Cardiac septum (tissue), 1 donor: ENCODE measurements around the gene ABCB7. TPM values are rescaled to one million over a fixed set of nuclear protein-coding genes. Genes with fewer than 3 reads are reported as not detected.
"Not testable (repeated sequence)": the region's sequence is repeated elsewhere in the genome, so short reads cannot be mapped to it uniquely, and the experiment has no call there.

Source experiments
- DNase-seq: peaks from one replicate; pipeline ENCODE4 v3.0.0-alpha.2; 2020; ENCODE audit warnings: low spot score
- intact Hi-C: fragments of 100-400 bp; cut with DNase I; formaldehyde crosslinking; loops from one replicate; pipeline ENCODE4 v1.14.0; 2022
- long read RNA-seq: library from polyadenylated mRNA; unstranded; transcript quantifications from one replicate; pipeline ENCODE4 v2.0.0, GENCODE V29; 2021
- total RNA-seq: library from RNA; stranded (reverse); fragmentation: NEBNext Ultra II Directional; extraction: Animal tissue kit (Norgen Biotek cat#: 25700); gene quantifications from one replicate; pipeline ENCODE4 v1.2.1, GENCODE V29; 2021
- donor health status: DM: no; HTN: no; CAD: no.

Gene ABCB7
- total RNA-seq, result 26.3 TPM
- long read RNA-seq, full-length matches to known transcripts, result 32 of 41 reads
- long read RNA-seq, partial matches to known transcripts, result 7 of 41 reads
- long read RNA-seq, other reads (novel, unspliced or antisense), result 2 of 41 reads

- intact Hi-C loops, result loop anchor here (5.0 kb wide), 1 partner anchor 116 kb away; the partner anchor contains the start of gene UPRT
- peak; percentile 85 for DNase-seq
Observed at GRCh38 chrX:75155827-75156525, at the start of gene ABCB7. Gene ABCB7 (minus strand): TSS chrX:75156283. CDS start chrX:75156272, 11 bp downstream.

- DNase-seq, intact Hi-C loops: not testable (repeated sequence)
Observed at GRCh38 chrX:75188415-75189206, 32.5 kb upstream of the ABCB7 start.

GRCh38 chrX:75181721-75182120 lies 25.6 kb upstream of the ABCB7 start:
- intact Hi-C loops, result no loop called here
- no peak for DNase-seq

GRCh38 chrX:75179536-75180293 lies 23.6 kb upstream of the ABCB7 start:
- intact Hi-C loops, DNase-seq: not testable (repeated sequence)

- DNase-seq, intact Hi-C loops: not testable (repeated sequence)
Observed at GRCh38 chrX:75172257-75172890, 16.3 kb upstream of the ABCB7 start.

GRCh38 chrX:75158054-75158453 lies 2.0 kb upstream of the ABCB7 start:
- no peak for DNase-seq
- intact Hi-C loops, result loop anchor here (5.0 kb wide), 1 partner anchor 114 kb away; the partner anchor contains the start of gene UPRT

- DNase-seq, result no peak
- intact Hi-C loops, result loop anchor here (5.0 kb wide), 1 partner anchor 116 kb away; the partner anchor contains the start of gene UPRT
Observed at GRCh38 chrX:75156531-75156945, 455 bp upstream of the ABCB7 start.

GRCh38 chrX:75155447-75155826 lies 646 bp downstream of the ABCB7 start:
- no peak for DNase-seq
- intact Hi-C loops, result loop anchor here (5.0 kb wide), 1 partner anchor 117 kb away; the partner anchor contains the start of gene UPRT

- no peak for DNase-seq
- intact Hi-C loops, result loop anchor here (5.0 kb wide), 1 partner anchor 117 kb away; the partner anchor contains the start of gene UPRT
Observed at GRCh38 chrX:75154871-75155270, 1.2 kb downstream of the ABCB7 start.

- no peak for DNase-seq
- intact Hi-C loops, result no loop called here
Observed at GRCh38 chrX:75151827-75152592, 4.1 kb downstream of the ABCB7 start.

- intact Hi-C loops, result no loop called here
- DNase-seq, result no peak
Observed at GRCh38 chrX:75149654-75150053, 6.4 kb downstream of the ABCB7 start.

GRCh38 chrX:75132672-75133071 lies 23.4 kb downstream of the ABCB7 start:
- no peak for DNase-seq
- intact Hi-C loops, result no loop called here

GRCh38 chrX:75131973-75132627 lies 24.0 kb downstream of the ABCB7 start:
- intact Hi-C loops, result no loop called here
- DNase-seq, result no peak

GRCh38 chrX:75129069-75129468 lies 27.0 kb downstream of the ABCB7 start:
- intact Hi-C loops, DNase-seq: not testable (repeated sequence)

GRCh38 chrX:75118296-75118695 lies 37.8 kb downstream of the ABCB7 start:
- no peak for DNase-seq
- intact Hi-C loops, result no loop called here

GRCh38 chrX:75115707-75116413 lies 40.2 kb downstream of the ABCB7 start:
- no peak for DNase-seq
- intact Hi-C loops, result no loop called here

GRCh38 chrX:75114638-75115037 lies 41.4 kb downstream of the ABCB7 start:
- no peak for DNase-seq
- intact Hi-C loops, result no loop called here
